GM19328 (cell line): ENCODE results near the gene CC2D2B.

Experiments
- ATAC-seq: cut with Tn5 transposase; IDR thresholded peaks from one replicate; pipeline ENCODE4 v1.9.1; 2021; ENCODE audit warnings: mild to moderate bottlenecking, moderate library complexity; ENCODE audit not compliant: unreplicated experiment

CC2D2B gene

DNA sequence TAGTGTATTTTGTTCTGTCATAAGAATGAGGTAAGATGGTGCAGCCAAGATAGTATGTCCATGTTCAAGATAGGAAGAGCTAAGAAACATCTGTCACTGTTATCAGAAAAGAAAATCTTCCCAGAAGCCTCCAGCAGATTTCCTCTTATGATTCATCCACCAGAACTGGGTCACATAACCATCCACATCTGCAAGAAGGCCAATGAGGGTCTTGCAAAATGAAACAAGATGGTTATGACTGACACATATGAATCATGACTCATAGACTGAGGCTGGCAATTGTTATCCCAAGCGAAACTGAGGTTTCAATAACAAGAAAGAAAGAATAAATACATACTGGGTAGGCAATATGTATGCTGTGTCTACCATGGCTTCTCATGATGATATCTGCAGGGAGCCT, 165.9 kb downstream of the CC2D2B start:
- ATAC-seq = no peak

GRCh38 chr10:96074776-96075175, 167.0 kb downstream of the CC2D2B start:
- no peak for ATAC-seq

GRCh38 chr10:96075977-96076376, 168.2 kb downstream of the CC2D2B start:
- ATAC-seq = no peak

DNA sequence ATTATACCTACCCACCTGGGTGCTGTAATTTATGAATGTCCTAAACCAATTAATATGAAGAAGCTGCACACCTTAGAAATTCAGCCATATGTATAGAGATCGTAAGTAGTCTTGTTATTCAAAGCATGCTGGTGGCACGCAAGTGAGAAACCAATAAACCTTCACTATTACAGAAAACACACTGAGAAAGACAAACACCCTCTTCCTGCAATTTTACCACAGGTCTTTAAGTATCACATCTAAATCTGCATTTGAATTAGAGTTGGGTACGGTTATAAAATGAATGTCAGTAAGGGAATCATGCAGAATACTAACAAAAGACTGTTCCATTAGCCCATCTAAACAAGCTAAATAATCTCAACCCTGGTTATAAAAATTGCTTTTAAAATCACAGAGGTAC, 169.4 kb downstream of the CC2D2B start:
- no peak for ATAC-seq

DNA sequence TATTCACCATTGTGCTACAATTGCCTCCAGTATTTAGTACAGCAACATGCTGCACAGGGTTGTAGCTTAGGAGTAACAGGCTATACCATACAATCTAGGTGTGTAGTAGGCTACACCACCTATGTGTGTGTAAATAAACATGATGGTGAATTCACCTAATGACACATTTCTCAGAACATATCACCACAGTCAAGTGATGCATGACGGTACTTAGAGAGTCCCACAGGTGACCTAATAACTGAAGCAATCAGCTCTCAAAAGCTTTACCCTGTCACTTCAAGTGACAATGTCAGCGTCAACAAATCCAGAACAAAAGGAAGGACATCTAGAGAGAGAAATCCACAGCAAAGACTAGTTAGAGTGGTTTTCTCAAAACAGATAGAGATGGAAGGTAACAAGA, 174.4 kb downstream of the CC2D2B start:
- no peak for ATAC-seq
